ENCODE data around the gene ZNF592. TPM values are rescaled to one million over a fixed set of nuclear protein-coding genes. Genes with fewer than 3 reads are reported as not detected.
A peak's percentile ranks its signal among the peaks of the same experiment; 100 is the strongest.

Gene ZNF592
- total and polyA plus RNA-seq, 9 of the 15 experiments (the other 6 are each of a cell fraction or from before 2014, with no cell fraction given) = 0.88 to 23.8 (median 7.4) TPM

DNA sequence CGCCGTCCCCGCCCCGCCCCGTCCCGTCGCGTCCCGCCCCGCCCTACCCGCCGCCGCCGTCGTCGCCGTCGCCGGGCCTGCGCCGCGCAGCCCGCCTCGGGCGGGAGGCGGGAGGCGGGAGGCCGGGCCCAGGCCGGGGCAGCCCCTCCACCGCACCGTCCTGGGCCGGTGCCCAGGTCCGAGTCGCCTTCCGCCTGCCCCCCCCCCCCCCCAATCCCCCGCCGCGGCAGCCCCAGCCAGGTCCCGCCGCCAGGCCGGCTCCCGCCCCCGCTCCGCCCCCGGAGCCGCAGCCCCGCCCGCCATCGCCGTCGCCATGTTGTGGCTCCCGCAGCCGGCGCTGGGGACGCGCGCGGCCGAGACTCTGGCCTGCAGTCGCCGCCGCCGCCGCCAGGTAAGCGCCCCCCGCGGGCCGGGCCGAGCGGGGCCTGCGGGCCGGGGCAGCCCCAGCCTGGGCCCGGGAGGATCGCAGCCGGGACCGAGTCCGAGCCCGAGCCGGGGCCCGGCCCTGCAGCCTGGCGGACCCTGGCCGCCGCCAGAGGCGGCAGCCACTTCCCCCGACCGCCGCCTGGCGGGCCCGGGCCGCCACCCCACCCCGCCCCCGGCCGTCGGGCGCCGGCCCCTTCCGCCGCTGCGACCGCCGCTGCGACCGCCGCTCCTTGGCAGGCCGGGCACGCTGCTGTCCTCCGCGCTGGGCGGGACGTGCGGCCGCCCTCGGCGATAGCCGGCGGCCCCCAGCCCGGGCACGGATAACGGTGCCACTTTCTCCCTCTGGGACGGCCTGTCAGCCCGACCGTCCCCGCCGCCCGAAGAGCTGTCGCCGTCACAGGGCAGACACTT is at the start of gene ZNF592 (continued):
- no peak for TF ChIP-seq ZHX1 (conservative IDR thresholded peaks at IDR 0.05; ENCODE audit: low read length)
- TF ChIP-seq GATA2 (CRISPR knock-in tag; IDR thresholded peaks at IDR 0.05) = no peak
- TF ChIP-seq ZC3H8 (IDR thresholded peaks at IDR 0.05) = no peak
- TF ChIP-seq CBFB (CRISPR knock-in tag; IDR thresholded peaks at IDR 0.05) = no peak
- no peak for TF ChIP-seq JUN (IDR thresholded peaks at IDR 0.05; ENCODE audit: borderline replicate concordance, low read depth, low read length)
- no peak for TF ChIP-seq JUN (CRISPR knock-in tag; IDR thresholded peaks at IDR 0.05; ENCODE audit: borderline replicate concordance)
- peak; percentile 84 for TF ChIP-seq RB1 (IDR thresholded peaks at IDR 0.05; ENCODE audit: low read depth)
- peak; percentile 88 for TF ChIP-seq GATAD2B (IDR thresholded peaks at IDR 0.05; ENCODE audit: borderline replicate concordance)
- TF ChIP-seq ZFP30 (CRISPR knock-in tag; IDR thresholded peaks at IDR 0.05; ENCODE audit: borderline replicate concordance) = no peak
- peak; percentile 6 for TF ChIP-seq HNRNPLL (IDR thresholded peaks at IDR 0.05; ENCODE audit: low read depth, low read length, poor library complexity, severe bottlenecking)
- no peak for TF ChIP-seq DACH1 (IDR thresholded peaks at IDR 0.05; ENCODE audit: partially characterized antibody)
- TF ChIP-seq CAMTA2 (CRISPR knock-in tag; conservative IDR thresholded peaks at IDR 0.05) = no peak
- no peak for TF ChIP-seq NFYB (IDR thresholded peaks at IDR 0.05; ENCODE audit: extremely low read depth, insufficient read length)
- TF ChIP-seq RAD21 (CRISPR knock-in tag; conservative IDR thresholded peaks at IDR 0.05 in 1 of 2, IDR thresholded peaks at IDR 0.05 in 1 of 2) = peak in 1 of 2 experiments; percentile 34; a peak in 2 of 4 replicates
- TF ChIP-seq CTCF (IDR thresholded peaks at IDR 0.05 in 2 of 3, conservative IDR thresholded peaks at IDR 0.05 in 1 of 3; ENCODE audit: insufficient read depth in 2 of 3, low read depth in 1 of 3, low read length in 3 of 3) = peak in 2 of 3 experiments; percentile 42 to 76; a peak in 3 of 6 replicates
- TF ChIP-seq FOXP1 (CRISPR knock-in tag; IDR thresholded peaks at IDR 0.05) = peak; percentile 63
- TF ChIP-seq EWSR1 (IDR thresholded peaks at IDR 0.05; ENCODE audit: borderline replicate concordance, low read depth, partially characterized antibody) = no peak
- TF ChIP-seq, protein P1, sequence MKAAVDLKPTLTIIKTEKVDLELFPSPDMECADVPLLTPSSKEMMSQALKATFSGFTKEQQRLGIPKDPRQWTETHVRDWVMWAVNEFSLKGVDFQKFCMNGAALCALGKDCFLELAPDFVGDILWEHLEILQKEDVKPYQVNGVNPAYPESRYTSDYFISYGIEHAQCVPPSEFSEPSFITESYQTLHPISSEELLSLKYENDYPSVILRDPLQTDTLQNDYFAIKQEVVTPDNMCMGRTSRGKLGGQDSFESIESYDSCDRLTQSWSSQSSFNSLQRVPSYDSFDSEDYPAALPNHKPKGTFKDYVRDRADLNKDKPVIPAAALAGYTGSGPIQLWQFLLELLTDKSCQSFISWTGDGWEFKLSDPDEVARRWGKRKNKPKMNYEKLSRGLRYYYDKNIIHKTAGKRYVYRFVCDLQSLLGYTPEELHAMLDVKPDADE (conservative IDR thresholded peaks at IDR 0.05; ENCODE audit: control insufficient read depth, low read depth, low read length) = peak; percentile 21
- TF ChIP-seq ZBTB5 (IDR thresholded peaks at IDR 0.05) = no peak

Data from K562 (cell line).